GM18861 (cell line): Measurements from ENCODE around the gene HBD.

Experiments
- ATAC-seq: cut with Tn5 transposase; IDR thresholded peaks from one replicate; pipeline ENCODE4 v1.9.1; 2021; ENCODE audit not compliant: unreplicated experiment

The HBD gene

DNA sequence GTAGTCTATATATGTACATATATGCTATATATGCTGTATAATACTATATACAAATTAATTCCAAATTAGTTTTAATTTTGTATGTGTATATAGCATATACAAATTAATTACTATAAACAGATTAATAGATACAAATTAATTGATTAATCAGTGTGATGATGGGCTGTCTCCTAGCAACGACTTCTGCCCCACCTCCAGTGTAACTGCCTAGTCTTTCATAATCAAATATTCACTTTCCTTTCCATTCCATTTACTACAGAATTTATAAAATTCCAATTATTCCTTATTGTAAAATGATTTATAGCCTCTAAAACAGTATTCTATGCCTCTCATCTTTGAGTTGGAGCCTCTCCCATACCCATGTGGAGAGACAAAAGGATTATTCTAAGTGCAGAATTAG, 976 bp downstream of the HBD start:
- no peak for ATAC-seq

DNA sequence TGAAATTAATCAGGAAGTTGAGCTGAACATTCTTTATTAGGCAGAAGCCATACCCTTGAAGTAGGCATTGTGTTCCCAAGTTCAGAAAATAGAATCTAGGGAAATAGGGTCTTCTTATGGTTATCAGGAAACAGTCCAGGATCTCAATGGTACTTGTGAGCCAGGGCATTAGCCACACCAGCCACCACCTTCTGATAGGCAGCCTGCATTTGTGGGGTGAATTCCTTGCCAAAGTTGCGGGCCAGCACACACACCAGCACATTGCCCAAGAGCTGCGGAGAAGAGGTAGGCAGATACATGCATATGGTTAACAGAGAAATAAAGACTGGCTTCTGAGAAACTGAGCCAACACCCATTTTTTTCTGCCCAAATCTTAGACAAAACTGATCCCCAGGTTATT, 1.5 kb downstream of the HBD start:
- no peak for ATAC-seq

DNA sequence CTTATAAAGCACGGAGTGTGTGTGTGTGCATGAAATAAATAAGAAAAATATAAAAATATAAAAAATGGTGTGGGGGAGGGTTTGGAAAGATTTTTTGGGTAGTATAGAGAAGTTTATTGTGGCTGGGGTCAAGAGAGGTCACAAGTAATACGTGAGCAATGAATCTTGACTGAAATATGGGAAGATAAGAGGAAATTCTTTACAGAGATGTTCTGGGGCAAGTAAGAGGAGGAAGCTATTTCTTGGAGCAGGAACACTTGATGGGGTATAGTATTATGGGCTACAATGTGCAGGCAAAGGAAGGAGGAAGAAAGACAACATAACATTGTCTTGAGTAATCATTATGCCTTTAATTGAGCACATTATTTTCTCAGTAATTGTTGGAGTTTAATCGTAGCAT, 2.1 kb downstream of the HBD start:
- ATAC-seq, result no peak

- no peak for ATAC-seq
Observed at GRCh38 chr11:5231111-5231510, 3.2 kb downstream of the HBD start.

DNA sequence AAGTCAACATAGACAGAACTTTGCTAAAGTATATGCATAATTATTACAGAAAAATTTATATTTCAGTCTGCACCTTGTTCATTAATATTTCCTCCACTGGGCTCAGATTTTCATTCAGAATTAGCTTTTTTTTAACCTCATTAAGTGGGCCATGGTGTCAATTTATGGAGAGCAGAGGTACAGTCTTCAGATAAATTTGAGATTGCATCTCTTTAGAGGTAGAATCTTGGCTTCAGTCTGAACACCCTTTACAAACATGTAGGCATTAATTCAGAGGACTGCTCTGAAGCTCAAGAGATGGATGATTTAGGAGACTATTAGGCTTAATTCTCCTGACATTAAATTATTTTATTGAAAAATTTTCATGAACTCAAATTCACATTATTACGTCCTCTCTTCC, 4.0 kb downstream of the HBD start:
- ATAC-seq, result no peak

DNA sequence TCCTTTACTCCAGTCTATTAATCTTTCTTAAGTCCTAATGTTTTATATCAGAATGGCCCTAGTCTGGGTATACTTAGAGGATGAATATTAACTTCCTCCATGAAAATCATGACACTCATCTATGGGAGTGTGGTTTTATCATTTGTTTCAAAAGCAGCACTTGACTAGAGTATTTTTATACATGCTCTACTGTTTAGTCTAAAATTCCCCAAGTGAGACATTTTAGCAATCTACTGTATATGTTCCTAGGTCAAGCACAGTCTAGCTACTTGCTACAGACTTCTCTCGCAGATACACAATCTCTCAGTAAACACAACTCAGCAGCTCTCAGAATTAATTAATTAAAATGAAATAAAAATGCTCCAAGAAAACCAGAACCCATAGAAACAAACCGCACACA, 4.5 kb downstream of the HBD start:
- ATAC-seq, result no peak

- no peak for ATAC-seq
Observed at GRCh38 chr11:5229356-5229755, 4.9 kb downstream of the HBD start.

DNA sequence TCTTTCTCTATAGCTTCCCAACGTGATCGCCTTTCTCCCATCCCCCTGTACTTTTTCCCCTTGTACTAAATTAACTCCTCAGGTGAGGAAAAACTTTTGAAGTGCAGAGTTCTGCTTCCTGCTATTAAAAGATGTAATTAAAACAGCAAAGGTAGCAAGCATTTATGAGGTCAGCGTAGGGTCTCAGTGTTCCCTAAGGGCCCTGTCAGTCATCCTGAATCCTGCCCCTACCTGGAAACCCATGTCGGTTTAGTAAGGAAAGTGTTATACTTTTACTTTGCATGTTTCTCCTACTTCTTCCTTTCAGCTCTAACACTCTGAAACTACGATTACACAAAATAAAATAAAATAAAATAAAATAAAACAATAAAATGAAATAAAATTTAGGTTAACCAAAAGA, 6.2 kb downstream of the HBD start:
- ATAC-seq, result no peak

GRCh38 chr11:5227681-5228080, 6.6 kb downstream of the HBD start:
- no peak for ATAC-seq

GRCh38 chr11:5226732-5227310, 7.5 kb downstream of the HBD start, which contains the start of gene HBB:
HBB (minus strand) TSS chr11:5227071; CDS start chr11:5227021, 50 bp downstream.
- ATAC-seq, result no peak

- ATAC-seq, result no peak
Observed at GRCh38 chr11:5225480-5225871, 8.8 kb downstream of the HBD start.

DNA sequence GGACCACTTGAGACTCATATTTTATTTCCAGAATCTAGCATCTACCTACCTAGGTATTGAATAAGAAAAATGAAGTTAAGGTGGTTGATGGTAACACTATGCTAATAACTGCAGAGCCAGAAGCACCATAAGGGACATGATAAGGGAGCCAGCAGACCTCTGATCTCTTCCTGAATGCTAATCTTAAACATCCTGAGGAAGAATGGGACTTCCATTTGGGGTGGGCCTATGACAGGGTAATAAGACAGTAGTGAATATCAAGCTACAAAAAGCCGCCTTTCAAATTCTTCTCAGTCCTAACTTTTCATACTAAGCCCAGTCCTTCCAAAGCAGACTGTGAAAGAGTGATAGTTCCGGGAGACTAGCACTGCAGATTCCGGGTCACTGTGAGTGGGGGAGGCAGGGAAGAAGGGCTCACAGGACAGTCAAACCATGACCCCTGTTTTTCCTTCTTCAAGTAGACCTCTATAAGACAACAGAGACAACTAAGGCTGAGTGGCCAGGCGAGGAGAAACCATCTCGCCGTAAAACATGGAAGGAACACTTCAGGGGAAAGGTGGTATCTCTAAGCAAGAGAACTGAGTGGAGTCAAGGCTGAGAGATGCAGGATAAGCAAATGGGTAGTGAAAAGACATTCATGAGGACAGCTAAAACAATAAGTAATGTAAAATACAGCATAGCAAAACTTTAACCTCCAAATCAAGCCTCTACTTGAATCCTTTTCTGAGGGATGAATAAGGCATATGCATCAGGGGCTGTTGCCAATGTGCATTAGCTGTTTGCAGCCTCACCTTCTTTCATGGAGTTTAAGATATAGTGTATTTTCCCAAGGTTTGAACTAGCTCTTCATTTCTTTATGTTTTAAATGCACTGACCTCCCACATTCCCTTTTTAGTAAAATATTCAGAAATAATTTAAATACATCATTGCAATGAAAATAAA, 9.5 kb downstream of the HBD start:
- ATAC-seq, result no peak

DNA sequence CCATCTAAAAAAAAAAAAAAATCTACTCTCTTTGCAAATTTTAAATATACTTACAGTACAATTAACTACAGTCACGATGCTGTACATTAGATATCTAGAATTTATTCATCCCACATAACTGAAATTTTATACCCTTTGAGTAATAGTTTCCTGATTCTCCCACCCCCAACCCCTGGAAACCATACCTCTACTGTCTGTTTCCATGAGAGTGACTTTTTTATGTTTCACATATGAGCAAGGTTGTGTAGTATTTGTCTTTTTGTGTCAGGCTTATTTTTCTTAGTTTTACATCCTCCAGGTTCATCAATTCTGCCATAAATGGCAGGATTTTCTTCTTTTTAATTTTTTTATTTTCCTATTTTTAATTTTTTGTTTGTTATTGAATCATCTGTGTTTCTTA, 10.6 kb downstream of the HBD start:
- ATAC-seq, result no peak

GRCh38 chr11:5223146-5223545, 11.1 kb downstream of the HBD start:
- no peak for ATAC-seq

GRCh38 chr11:5210376-5210885, 23.9 kb downstream of the HBD start:
- ATAC-seq, result no peak

DNA sequence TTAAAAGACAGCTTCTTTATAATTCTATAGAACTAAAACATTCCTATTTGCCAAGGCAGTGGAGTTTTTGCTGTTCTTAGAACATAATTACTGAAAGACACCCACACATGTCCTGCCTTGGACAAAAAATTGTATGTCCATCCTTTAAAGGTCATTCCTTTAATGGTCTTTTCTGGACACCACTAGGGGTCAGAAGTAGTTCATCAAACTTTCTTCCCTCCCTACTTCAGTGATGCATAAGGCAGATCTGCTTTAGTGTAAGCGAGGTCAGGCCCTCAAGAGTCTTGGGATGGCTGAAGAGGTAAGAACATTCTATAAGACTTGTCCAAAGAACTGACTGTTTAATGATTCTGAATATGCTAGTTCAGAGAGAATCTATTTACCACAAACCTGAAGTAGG, 29.5 kb downstream of the HBD start:
- ATAC-seq, result peak; percentile 88

DNA sequence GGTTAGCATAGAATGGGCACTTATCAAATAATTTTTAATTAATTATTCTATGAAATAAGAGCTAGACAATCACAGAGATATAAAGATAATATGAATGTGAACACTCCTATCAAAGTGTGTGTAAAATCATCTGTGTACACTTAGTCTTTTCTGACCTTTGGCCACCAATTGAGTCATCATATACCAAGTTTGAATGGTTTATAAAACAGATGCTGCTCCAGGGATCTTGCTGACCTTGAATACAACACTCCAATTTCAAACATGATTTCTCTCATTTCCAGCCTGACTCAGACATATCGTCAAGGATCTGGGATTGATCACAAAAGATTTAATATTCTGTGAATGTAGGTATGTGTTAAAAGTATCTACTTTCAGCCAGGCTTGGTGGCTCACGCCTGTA, 30.9 kb downstream of the HBD start:
- ATAC-seq, result no peak

DNA sequence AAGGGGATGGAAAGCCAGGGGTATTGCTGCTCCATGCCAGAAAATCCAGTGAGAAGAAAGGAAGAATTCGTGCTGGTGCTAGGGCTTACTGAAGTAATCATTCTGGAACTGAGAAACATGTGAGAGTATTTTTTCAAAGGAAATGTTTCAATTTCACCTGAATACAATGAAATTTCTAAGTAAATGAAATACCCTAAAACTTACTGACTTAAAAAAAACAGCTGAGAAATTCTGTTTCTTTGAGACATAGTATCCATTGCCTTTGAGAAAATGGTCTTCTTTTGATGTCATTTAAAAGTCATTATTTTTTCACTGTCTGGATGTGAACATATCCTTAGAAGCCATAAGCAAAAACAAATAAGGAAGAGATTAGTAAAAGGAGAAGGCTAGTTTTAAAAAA, 33.7 kb downstream of the HBD start, which contains the start of gene OR51V1:
TSS of gene OR51V1 (minus strand) at position 101 of the 400 bp plus-strand sequence. CDS start at position 101, 0 bp downstream.
- no peak for ATAC-seq

DNA sequence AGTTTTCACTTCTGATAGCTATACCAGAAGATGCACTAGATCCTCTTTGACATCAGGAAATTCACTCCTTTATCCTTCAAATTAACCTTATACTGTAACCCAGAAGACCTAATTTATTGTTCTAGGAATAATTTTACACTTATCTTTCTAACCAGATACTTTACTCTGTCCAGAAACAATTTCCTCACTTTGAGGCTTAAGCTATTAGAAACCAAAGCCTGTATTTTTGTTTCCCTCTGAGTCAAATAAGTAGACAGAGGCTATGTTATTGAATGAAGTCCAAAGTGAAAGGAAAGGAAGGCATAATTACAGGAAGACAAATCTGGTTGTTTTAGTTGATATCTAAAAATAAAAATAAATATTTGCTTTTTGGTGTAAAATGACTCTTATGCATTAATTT, 36.0 kb downstream of the HBD start:
- ATAC-seq, result no peak

GRCh38 chr11:5197536-5197935, 36.7 kb downstream of the HBD start:
- no peak for ATAC-seq

GRCh38 chr11:5196731-5197130, 37.6 kb downstream of the HBD start:
- ATAC-seq, result no peak

DNA sequence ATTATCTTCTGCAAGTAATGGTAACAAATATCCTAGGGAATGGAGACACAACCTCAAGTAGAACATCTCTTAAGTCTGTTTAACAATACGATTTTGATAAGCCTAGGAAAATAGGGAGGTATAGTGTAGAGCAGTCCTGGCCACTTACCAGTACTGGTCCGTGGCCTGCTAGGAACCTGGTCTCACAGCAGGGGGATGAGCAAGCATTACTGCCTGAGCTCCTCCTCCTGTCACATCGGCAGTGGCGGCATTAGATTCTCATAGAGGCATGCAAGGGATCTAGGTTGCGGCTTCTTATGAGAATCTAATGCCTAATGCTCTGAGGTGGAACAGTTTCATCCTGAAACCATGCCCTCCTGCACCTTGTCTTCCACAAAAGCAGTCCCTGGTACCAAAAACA, 38.2 kb downstream of the HBD start:
- ATAC-seq, result no peak
